MM.1S (cell line): ENCODE measurements around the gene PLD1.

Source experiments
- CTCF ChIP-seq: fragments of 300-600 bp; sonication (generic); IDR thresholded peaks from 2 replicates; pipeline ENCODE4 v1.5.1; 2016; ENCODE audit warnings: antibody characterized with exemption, low read length, mixed read lengths
- EZH2 ChIP-seq: fragments of 300-600 bp; sonication (generic); optimal IDR thresholded peaks from 2 replicates; pipeline ENCODE3; 2017; ENCODE audit warnings: low read depth, mild to moderate bottlenecking, antibody characterized with exemption, low read length, mixed read lengths
- EZH2phosphoT487 ChIP-seq: fragments of 300-600 bp; sonication (generic); IDR thresholded peaks from 2 replicates; pipeline ENCODE4 v1.6.1; 2018; ENCODE audit warnings: antibody characterized with exemption, low read length

GRCh38 chr3:171703144-171703543 lies 107.1 kb downstream of the PLD1 start:
- no peak for TF ChIP-seq CTCF
- TF ChIP-seq EZH2, result no peak
- TF ChIP-seq EZH2phosphoT487, result no peak
